IPS-18a (cell line): ENCODE measurements around the gene PDE4DIP.
"Not testable (repeated sequence)": the region's sequence is repeated elsewhere in the genome, so short reads cannot be mapped to it uniquely, and the experiment has no call there.

ENCODE experiments used
- H3K27ac ChIP-seq: one replicate; pipeline ENCODE4 v1.5.1; 2013; ENCODE audit warnings: low read length
- H3K27me3 ChIP-seq: one replicate; pipeline ENCODE4 v1.6.1; 2013; ENCODE audit warnings: mild to moderate bottlenecking, low read length; ENCODE audit not compliant: control insufficient read depth, insufficient read depth
- H3K36me3 ChIP-seq: one replicate; pipeline ENCODE4 v1.6.1; 2013; ENCODE audit warnings: low read depth, low read length; ENCODE audit not compliant: control insufficient read depth
- H3K4me1 ChIP-seq: one replicate; pipeline ENCODE4 v1.6.1; 2013; ENCODE audit warnings: low read depth, low read length; ENCODE audit not compliant: control insufficient read depth
- H3K4me3 ChIP-seq: one replicate; pipeline ENCODE4 v1.5.1; 2013; ENCODE audit warnings: low read length
- H3K9ac ChIP-seq: one replicate; pipeline ENCODE4 v1.6.1; 2013; ENCODE audit warnings: mild to moderate bottlenecking, low read length, moderate library complexity
- H3K9me3 ChIP-seq: one replicate; pipeline ENCODE4 v1.6.1; 2013; ENCODE audit warnings: low read depth, low read length; ENCODE audit not compliant: control insufficient read depth

The PDE4DIP gene

DNA sequence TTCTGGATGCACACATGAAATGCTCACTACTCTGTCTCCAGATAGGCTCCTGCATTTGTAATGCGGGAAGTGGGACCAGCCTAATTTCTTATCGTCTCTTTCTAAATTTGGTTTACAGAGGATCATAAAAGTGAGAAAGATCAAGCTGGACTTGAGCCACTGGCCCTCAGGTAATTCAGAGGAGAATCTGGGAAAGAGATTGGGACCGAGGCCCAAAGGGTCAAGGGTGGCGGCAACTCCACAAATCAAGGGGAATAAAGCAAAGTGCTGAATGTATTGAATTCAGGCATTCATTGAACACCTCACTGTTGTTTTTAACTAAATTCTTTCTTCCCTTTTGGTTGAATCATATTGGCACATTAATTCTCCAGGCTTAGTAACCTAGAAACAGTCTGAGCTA, 164.1 kb downstream of the PDE4DIP start:
- H3K9ac ChIP-seq, H3K9me3 ChIP-seq, H3K27ac ChIP-seq, H3K36me3 ChIP-seq, H3K4me3 ChIP-seq, H3K4me1 ChIP-seq, H3K27me3 ChIP-seq: not testable (repeated sequence)

DNA sequence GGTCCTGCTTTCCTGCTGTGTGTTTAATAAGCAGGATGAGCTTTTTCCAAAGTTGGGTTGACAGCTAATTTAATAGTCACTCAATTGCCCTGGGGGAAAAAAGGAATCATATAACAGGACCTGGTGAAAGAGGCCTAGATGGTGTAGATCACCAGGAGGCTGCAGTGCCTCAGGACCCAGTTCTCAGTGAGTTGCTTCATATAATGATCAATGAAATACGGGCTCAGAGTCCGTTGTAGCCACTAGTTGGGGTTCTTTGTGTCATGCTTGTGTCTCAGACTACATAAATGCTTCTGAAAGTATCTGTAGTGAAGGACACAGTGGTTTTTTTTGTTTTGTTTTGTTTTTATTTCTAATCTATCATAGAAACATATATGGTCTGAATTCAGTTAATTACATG, 164.5 kb downstream of the PDE4DIP start:
- H3K27ac ChIP-seq, H3K27me3 ChIP-seq, H3K4me3 ChIP-seq, H3K36me3 ChIP-seq, H3K4me1 ChIP-seq, H3K9me3 ChIP-seq, H3K9ac ChIP-seq: not testable (repeated sequence)

DNA sequence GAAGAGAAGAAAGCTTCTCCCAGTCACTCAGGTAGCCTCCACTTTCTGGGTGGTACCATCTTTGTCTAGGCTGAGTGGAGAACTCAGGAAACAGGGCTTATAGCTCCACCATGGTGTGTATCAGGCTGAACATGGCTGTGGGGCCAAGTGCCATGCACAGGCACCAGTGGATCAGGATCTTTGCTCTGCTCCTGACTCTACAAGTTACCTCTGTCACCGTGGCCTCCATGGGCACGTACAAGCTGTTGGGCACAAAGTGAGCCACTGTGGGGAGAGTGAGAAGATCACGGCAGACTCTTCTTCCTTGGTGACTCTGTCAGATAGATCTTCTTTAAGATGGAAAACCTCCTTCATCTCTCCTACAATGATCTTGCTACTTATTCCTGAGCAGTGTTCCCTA, 165.5 kb downstream of the PDE4DIP start:
- H3K4me1 ChIP-seq, H3K36me3 ChIP-seq, H3K27ac ChIP-seq, H3K27me3 ChIP-seq, H3K9ac ChIP-seq, H3K9me3 ChIP-seq, H3K4me3 ChIP-seq: not testable (repeated sequence)

DNA sequence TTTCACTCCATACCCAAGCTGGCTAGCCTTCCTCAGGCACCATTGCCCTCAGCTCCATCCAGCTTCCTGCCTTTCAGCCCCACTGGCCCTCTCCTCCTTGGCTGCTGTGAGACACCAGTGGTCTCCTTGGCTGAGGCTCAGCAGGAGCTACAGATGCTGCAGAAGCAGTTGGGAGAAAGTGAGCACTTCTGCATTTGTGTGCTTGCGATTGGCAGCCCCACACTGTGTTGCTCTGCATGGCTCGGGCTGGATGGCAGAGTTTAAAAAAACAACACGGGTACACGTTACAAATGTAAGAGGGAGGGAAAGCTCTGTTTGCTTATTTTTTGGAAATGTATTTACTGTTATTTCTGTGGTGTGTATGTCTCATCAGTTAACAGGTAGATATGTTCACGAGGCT, 168.4 kb downstream of the PDE4DIP start:
- not testable (repeated sequence) for H3K27me3 ChIP-seq, H3K9ac ChIP-seq, H3K27ac ChIP-seq, H3K4me1 ChIP-seq, H3K9me3 ChIP-seq, H3K4me3 ChIP-seq, H3K36me3 ChIP-seq

DNA sequence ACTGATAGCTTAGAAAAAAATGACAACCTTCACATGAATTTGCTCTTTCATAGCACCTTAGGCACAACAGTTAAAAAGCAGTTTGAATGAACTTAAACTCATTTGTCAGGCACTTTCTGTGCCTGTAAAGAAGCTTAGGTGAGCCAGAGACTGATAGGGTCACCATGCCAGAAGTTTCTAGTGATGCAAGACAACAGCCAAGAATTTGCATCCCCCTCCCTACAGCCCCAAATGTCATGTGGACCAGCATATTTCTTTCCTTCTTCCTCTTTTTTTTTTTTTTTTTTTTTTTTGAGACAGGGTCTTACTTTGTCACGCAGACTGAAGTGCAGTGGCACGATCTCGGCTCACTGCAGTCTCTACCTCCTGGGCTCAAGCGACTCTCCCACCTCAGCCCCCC, 169.3 kb downstream of the PDE4DIP start:
- not testable (repeated sequence) for H3K4me3 ChIP-seq

DNA sequence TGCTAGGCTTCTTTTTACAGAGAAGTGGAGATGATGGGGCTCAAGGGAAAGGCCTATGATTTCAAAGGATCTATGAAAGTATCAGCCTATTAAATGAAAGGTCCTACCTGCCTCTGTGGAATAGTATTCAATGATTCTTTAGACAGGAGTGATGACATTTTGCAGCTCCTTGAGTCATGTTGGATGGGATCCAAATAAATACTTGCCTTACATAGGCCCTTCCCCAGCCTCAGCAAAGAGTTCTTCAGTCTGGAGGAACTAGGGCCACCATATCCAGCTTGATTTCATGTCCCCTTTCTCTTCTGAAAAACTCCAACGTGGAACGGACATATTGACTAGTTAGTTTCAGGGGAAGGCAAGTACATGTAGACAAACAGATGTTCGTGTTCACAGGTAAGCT, 171.3 kb downstream of the PDE4DIP start:
- H3K9me3 ChIP-seq, H3K9ac ChIP-seq, H3K27ac ChIP-seq, H3K4me1 ChIP-seq, H3K4me3 ChIP-seq, H3K27me3 ChIP-seq, H3K36me3 ChIP-seq: not testable (repeated sequence)

More for the DNA sequence above, 169.3 kb downstream of the PDE4DIP start:
- not testable (repeated sequence) for H3K36me3 ChIP-seq, H3K27me3 ChIP-seq, H3K4me1 ChIP-seq, H3K27ac ChIP-seq, H3K9me3 ChIP-seq, H3K9ac ChIP-seq

DNA sequence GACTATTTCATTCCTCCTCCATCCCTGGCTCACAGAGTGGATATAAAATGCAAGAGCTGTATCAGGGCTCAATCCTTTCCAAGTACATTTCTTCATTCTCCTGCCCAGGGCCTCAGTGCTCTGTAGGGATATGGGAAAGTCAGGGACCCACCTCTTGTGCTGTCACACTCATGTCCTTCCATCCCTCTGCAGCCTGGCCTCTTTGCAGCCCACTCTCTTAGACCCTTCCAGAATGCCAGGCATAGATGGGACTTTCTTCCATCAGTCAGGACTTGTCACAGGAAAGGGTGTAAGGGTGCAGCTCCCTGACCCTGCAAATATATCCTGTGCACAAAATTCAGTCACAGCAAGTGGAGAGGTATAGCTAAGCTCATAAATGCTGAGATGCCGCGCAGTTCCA, 172.4 kb downstream of the PDE4DIP start:
- not testable (repeated sequence) for H3K9me3 ChIP-seq, H3K27ac ChIP-seq, H3K36me3 ChIP-seq, H3K9ac ChIP-seq, H3K4me1 ChIP-seq, H3K27me3 ChIP-seq, H3K4me3 ChIP-seq

DNA sequence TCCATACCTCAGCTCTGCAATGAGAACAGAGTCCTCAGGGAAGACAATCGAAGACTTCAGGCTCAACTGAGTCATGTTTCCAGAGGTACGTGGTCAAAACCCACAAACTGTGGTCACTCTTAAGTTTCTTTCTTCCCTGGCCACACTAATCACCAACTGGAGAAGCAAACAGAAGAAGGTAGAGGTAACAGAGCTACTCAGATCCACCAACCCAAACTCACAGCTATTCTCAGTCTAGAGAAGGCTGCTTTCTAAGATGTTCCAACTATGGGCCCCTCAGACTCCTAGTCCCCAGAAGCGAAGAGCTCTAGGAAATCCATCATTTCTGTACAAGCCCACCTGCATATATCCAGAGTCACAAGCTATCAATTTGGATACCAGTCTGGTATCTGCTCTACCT, 174.3 kb downstream of the PDE4DIP start:
- H3K4me1 ChIP-seq, H3K9me3 ChIP-seq, H3K9ac ChIP-seq, H3K27me3 ChIP-seq, H3K4me3 ChIP-seq, H3K36me3 ChIP-seq, H3K27ac ChIP-seq: not testable (repeated sequence)

DNA sequence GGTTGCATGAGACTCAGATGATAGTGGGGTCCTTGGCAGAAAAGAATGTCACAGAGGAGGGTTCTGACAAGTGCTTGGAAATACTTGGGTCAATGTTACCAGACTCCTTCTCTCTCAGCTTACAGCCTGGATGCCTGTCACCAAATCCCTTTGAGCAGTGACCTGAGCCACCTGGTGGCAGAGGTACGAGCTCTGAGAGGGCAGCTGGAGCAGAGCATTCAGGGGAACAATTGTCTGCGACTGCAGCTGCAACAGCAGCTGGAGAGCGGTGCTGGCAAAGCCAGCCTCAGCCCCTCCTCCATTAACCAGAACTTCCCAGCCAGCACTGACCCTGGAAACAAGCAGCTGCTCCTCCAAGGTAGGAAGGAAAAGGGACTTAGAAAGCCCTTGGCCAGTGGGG, 180.1 kb downstream of the PDE4DIP start:
- not testable (repeated sequence) for H3K27ac ChIP-seq, H3K27me3 ChIP-seq, H3K4me3 ChIP-seq, H3K9me3 ChIP-seq, H3K36me3 ChIP-seq, H3K4me1 ChIP-seq, H3K9ac ChIP-seq

DNA sequence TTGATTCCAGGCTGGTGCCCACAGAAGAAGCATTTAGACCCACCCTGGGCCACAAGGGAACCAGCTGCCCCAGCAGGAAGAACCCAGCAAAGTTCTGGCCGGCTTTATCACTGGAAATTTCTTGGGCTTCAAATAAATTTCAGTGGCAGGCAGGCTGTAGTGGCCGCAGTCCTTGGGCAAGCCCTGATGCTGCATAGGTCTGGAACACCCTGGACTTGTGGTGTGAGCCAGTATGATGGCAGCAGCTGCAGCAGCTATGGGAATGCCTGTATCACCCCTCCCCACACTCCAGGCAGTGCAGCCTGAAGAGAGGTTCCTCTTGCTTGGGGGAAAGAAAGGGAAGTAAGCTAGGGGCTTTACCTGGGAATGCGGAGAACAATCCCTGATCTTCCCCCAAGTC, 189.7 kb downstream of the PDE4DIP start:
- not testable (repeated sequence) for H3K27ac ChIP-seq, H3K4me3 ChIP-seq, H3K36me3 ChIP-seq, H3K9ac ChIP-seq, H3K9me3 ChIP-seq, H3K4me1 ChIP-seq, H3K27me3 ChIP-seq

DNA sequence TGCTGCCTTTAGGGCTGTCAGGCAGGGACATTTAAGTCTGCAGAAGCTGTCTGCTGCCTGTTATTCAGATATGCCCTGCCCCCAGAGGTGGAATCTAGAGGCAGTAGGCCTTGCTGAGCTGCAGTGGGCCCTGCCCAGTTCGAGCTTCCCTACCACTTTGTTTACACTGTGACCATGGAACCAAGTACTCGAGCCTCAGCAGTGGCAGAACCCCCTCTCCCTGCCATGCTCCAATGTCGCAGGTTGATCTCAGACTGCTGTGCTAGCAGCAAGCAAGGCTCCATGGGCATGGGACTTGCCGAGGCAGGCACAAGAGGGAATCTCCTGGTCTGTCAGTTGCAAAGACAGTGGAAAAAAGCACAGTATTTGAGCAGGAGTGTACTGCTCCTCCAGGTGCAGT, 198.8 kb downstream of the PDE4DIP start:
- not testable (repeated sequence) for H3K9ac ChIP-seq, H3K4me3 ChIP-seq, H3K27me3 ChIP-seq, H3K4me1 ChIP-seq, H3K27ac ChIP-seq, H3K9me3 ChIP-seq, H3K36me3 ChIP-seq

DNA sequence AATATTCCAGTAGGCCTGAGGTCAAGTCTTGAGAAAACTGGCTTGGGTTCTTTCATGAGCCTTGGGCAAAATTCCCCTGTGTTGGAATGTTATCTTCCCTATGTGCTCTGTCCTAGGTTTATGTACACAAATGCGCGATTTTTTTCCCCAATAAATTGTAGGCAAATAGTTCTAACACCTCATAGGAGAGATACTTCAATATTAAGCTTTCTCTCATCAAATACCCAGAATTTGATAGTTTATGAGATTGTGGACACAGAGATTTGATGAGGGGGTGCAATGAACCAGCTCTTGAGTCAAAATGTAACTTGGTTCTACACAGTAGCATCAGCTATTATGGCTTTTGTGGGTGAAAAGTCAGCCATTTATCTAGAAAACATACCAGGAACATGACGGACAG, 220.4 kb downstream of the PDE4DIP start:
- not testable (repeated sequence) for H3K27ac ChIP-seq, H3K4me3 ChIP-seq, H3K27me3 ChIP-seq, H3K4me1 ChIP-seq, H3K9ac ChIP-seq, H3K9me3 ChIP-seq, H3K36me3 ChIP-seq

DNA sequence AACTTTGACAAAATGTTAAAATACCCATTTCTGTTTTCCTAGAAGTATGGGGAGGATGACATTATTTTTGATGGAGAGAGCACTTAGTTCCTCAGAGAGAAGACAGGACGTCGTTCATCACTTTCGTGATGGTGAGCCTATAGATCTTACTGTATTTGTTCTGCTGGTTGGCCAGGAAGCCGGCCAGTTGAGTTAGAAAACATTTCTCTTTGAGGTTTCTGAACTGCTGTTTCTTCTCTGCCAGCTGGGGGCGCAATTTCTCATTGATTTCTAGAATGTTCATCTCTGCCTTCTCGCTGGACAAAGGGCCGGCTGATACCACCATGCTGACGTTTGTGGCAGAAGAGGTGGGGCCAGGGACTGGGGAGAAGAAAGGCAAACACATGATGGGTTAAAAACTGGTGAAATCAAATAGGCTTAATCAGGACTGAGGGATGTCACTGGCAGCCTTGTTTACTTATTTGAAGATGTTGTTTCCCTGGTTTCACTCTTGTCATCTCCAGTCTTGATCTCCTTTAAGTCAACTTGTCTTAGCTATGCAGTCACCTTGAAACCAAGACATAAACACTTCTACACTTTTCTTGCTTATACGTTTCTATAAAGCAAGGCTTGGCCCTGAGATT, 231.4 kb downstream of the PDE4DIP start:
- not testable (repeated sequence) for H3K4me3 ChIP-seq, H3K9ac ChIP-seq, H3K36me3 ChIP-seq, H3K4me1 ChIP-seq, H3K27me3 ChIP-seq, H3K9me3 ChIP-seq, H3K27ac ChIP-seq
